ENCODE results near the gene SOCS1. TPM values are rescaled to one million over a fixed set of nuclear protein-coding genes. Genes with fewer than 3 reads are reported as not detected.
A peak's percentile ranks its signal among the peaks of the same experiment; 100 is the strongest.

SOCS1 gene
- total and polyA plus RNA-seq, 4 donors = 1.8 to 10.9 (median 2.3) TPM

GRCh38 chr16:11298143-11298900 lies 42.3 kb upstream of the SOCS1 start:
- H3K9me3 ChIP-seq (ENCODE audit: control insufficient read depth in 4 of 4, low read length in 3 of 4) = no peaks in the 10 kb centered on the region
- WGBS = 97% methylated on average over 5 of the region's 5 CpGs
- H3K27me3 ChIP-seq (ENCODE audit: control insufficient read depth in 4 of 4, insufficient read depth in 4 of 4, low read length in 3 of 4) = no peaks in the 10 kb centered on the region
- H3K4me1 ChIP-seq (ENCODE audit: control insufficient read depth in 4 of 4, insufficient read depth in 4 of 4, low read length in 3 of 4) = peaks cover 6 to 17% (median 11%) of the 10 kb centered on the region in 4 donors
- H3K27ac ChIP-seq (ENCODE audit: low read depth in 1 of 2, low read length in 2 of 2) = no peak overlapping the region
- no peak overlapping the region for H3K4me3 ChIP-seq (ENCODE audit: low read depth in 1 of 3, low read length in 3 of 3)
- DNase-seq (ENCODE audit: low spot score) = no peak
- no peaks in the 10 kb centered on the region for H3K36me3 ChIP-seq (ENCODE audit: control insufficient read depth in 4 of 4, insufficient read depth in 3 of 4, low read depth in 1 of 4, low read length in 3 of 4)
- H3K9ac ChIP-seq (ENCODE audit: low read depth in 1 of 2, low read length in 2 of 2) = no peak overlapping the region
- no peak for TF ChIP-seq FOXA1 (IDR thresholded peaks at IDR 0.05)
- no peak for TF ChIP-seq YY1 (IDR thresholded peaks at IDR 0.05)
- no peak for TF ChIP-seq GABPA (IDR thresholded peaks at IDR 0.05 in 1 of 2, conservative IDR thresholded peaks at IDR 0.05 in 1 of 2)
- TF ChIP-seq RXRA (IDR thresholded peaks at IDR 0.05) = no peak
- no peak for TF ChIP-seq JUND (IDR thresholded peaks at IDR 0.05)
- no peak for TF ChIP-seq ZBTB33 (IDR thresholded peaks at IDR 0.05)
- no peak for TF ChIP-seq TAF1 (conservative IDR thresholded peaks at IDR 0.05)
- TF ChIP-seq SP1 (IDR thresholded peaks at IDR 0.05) = no peak
- no peak for TF ChIP-seq HNF4A (conservative IDR thresholded peaks at IDR 0.05)
- no peak for TF ChIP-seq RAD21 (IDR thresholded peaks at IDR 0.05)
- TF ChIP-seq CTCF (IDR thresholded peaks at IDR 0.05; ENCODE audit: low read depth, low read length, missing input control) = no peak
- no peak for TF ChIP-seq EGR1 (IDR thresholded peaks at IDR 0.05; ENCODE audit: low read depth in 2 of 2)

- Histone ChIP-seq H3K9ac (ENCODE audit: low read depth in 1 of 2, low read length in 2 of 2) (no peak overlapping the region), H3K27me3 (ENCODE audit: control insufficient read depth in 4 of 4, insufficient read depth in 4 of 4, low read length in 3 of 4) (no peaks in the 10 kb centered on the region), H3K9me3 (ENCODE audit: control insufficient read depth in 4 of 4, low read length in 3 of 4) (no peaks in the 10 kb centered on the region), H3K27ac (ENCODE audit: low read depth in 1 of 2, low read length in 2 of 2) (no peak overlapping the region), H3K36me3 (ENCODE audit: control insufficient read depth in 4 of 4, insufficient read depth in 3 of 4, low read depth in 1 of 4, low read length in 3 of 4) (no peaks in the 10 kb centered on the region), H3K4me1 (ENCODE audit: control insufficient read depth in 4 of 4, insufficient read depth in 4 of 4, low read length in 3 of 4) (peaks cover 6 to 17% (median 11%) of the 10 kb centered on the region in 4 donors), H3K4me3 (ENCODE audit: low read depth in 1 of 3, low read length in 3 of 3) (peak overlapping the region in 1 of 3 donors; percentile 4)
- no peak for DNase-seq (ENCODE audit: low spot score)
- 20% methylated on average over 19 of the region's 19 CpGs for WGBS
- no peak for TF ChIP-seq JUND (IDR thresholded peaks at IDR 0.05)
- no peak for TF ChIP-seq ZBTB33 (IDR thresholded peaks at IDR 0.05)
- no peak for TF ChIP-seq YY1 (IDR thresholded peaks at IDR 0.05)
- no peak for TF ChIP-seq NR2F2 (IDR thresholded peaks at IDR 0.05)
- peak; percentile 30 for TF ChIP-seq SP1 (IDR thresholded peaks at IDR 0.05)
- no peak for TF ChIP-seq FOXA1 (IDR thresholded peaks at IDR 0.05)
- no peak for TF ChIP-seq EGR1 (IDR thresholded peaks at IDR 0.05; ENCODE audit: low read depth in 2 of 2)
- peak; percentile 15 to 46 for TF ChIP-seq RAD21 (IDR thresholded peaks at IDR 0.05)
- no peak for TF ChIP-seq HNF4G (IDR thresholded peaks at IDR 0.05)
- TF ChIP-seq FOXA2 (IDR thresholded peaks at IDR 0.05) = no peak
- TF ChIP-seq TAF1 (conservative IDR thresholded peaks at IDR 0.05) = no peak
- no peak for TF ChIP-seq ATF3 (IDR thresholded peaks at IDR 0.05)
- TF ChIP-seq GABPA (IDR thresholded peaks at IDR 0.05 in 1 of 2, conservative IDR thresholded peaks at IDR 0.05 in 1 of 2) = no peak
- no peak for TF ChIP-seq CTCF (IDR thresholded peaks at IDR 0.05; ENCODE audit: low read depth, low read length, missing input control)
- no peak for TF ChIP-seq MAX (IDR thresholded peaks at IDR 0.05)
- TF ChIP-seq RXRA (IDR thresholded peaks at IDR 0.05) = peak in 1 of 2 donors; percentile 12
- TF ChIP-seq HNF4A (conservative IDR thresholded peaks at IDR 0.05) = no peak
These were observed 41.6 kb upstream of the SOCS1 start for GRCh38 chr16:11297492-11298142.

Measured in liver (tissue), 9 donors.